SK-N-SH treated with all-trans-retinoic acid at 6 μM for 48 hours (cell line): Measurements from ENCODE around the gene CCER1.
A peak's percentile ranks its signal among the peaks of the same experiment; 100 is the strongest.

Experiments used
- ATAC-seq: fragments of 200-7000 bp; cut with Tn5 transposase; 3 replicates; pipeline ENCODE4 v1.9.1; 2020; ENCODE audit warnings: mild to moderate bottlenecking, moderate library complexity
- ARNTL ChIP-seq: fragments of 450-650 bp; formaldehyde crosslinking; IDR thresholded peaks from 2 replicates; pipeline ENCODE4 v1.5.0; 2020; ENCODE audit warnings: low read depth, mild to moderate bottlenecking, moderate library complexity, borderline replicate concordance
- BACH2 ChIP-seq: fragments of 250-450 bp; sonication (Bioruptor Pico); IDR thresholded peaks from 2 replicates; pipeline ENCODE4 v1.9.0; 2021; ENCODE audit warnings: mild to moderate bottlenecking, borderline replicate concordance
- CSRNP3 ChIP-seq: fragments of 250-450 bp; sonication (Bioruptor Pico); IDR thresholded peaks from 2 replicates; pipeline ENCODE4 v1.5.1; 2021; ENCODE audit warnings: mild to moderate bottlenecking, moderate library complexity
- ESRRG ChIP-seq: fragments of 250-450 bp; sonication (Bioruptor Pico); IDR thresholded peaks from 2 replicates; pipeline ENCODE4 v1.6.1; 2021; ENCODE audit warnings: mild to moderate bottlenecking
- GLIS3 ChIP-seq: fragments of 250-450 bp; sonication (Bioruptor Pico); IDR thresholded peaks from 2 replicates; pipeline ENCODE4 v1.5.0; 2020; ENCODE audit warnings: mild to moderate bottlenecking, moderate library complexity
- ISL1 ChIP-seq: fragments of 250-450 bp; sonication (Bioruptor Pico); IDR thresholded peaks from 2 replicates; pipeline ENCODE4 v2.1.2; 2022; ENCODE audit warnings: mild to moderate bottlenecking, moderate library complexity
- OSR1 ChIP-seq: fragments of 250-450 bp; sonication (Bioruptor Pico); IDR thresholded peaks from 2 replicates; pipeline ENCODE4 v1.8.0; 2022; ENCODE audit warnings: moderate library complexity, mild to moderate bottlenecking, inconsistent platforms
- PATZ1 ChIP-seq: fragments of 250-450 bp; sonication (Bioruptor Pico); IDR thresholded peaks from 2 replicates; pipeline ENCODE4 v1.8.0; 2020; ENCODE audit warnings: mild to moderate bottlenecking, moderate library complexity, borderline replicate concordance
- POU6F1 ChIP-seq: fragments of 250-450 bp; sonication (Bioruptor Pico); IDR thresholded peaks from 2 replicates; pipeline ENCODE4 v1.8.0; 2021; ENCODE audit warnings: low read depth, mild to moderate bottlenecking, moderate library complexity, borderline replicate concordance
- PPARA ChIP-seq: fragments of 250-450 bp; sonication (Bioruptor Pico); IDR thresholded peaks from 2 replicates; pipeline ENCODE4 v1.5.0; 2020; ENCODE audit warnings: mild to moderate bottlenecking, borderline replicate concordance
- RARB ChIP-seq: fragments of 250-450 bp; sonication (Bioruptor Pico); IDR thresholded peaks from 2 replicates; pipeline ENCODE4 v1.8.0; 2021; ENCODE audit warnings: mild to moderate bottlenecking, moderate library complexity
- TCF4 ChIP-seq: fragments of 250-450 bp; sonication (Bioruptor Pico); IDR thresholded peaks from 2 replicates; pipeline ENCODE4 v1.8.0; 2021; ENCODE audit warnings: mild to moderate bottlenecking, moderate library complexity, borderline replicate concordance
- TOX ChIP-seq: fragments of 250-450 bp; sonication (Bioruptor Pico); IDR thresholded peaks from 2 replicates; pipeline ENCODE4 v1.8.0; 2021; ENCODE audit warnings: mild to moderate bottlenecking, moderate library complexity, borderline replicate concordance
- TSHZ2 ChIP-seq: fragments of 250-450 bp; sonication (Bioruptor Pico); IDR thresholded peaks from 2 replicates; pipeline ENCODE4 v1.5.0; 2020; ENCODE audit warnings: mild to moderate bottlenecking, moderate library complexity
- ZC3H10 ChIP-seq: fragments of 250-450 bp; sonication (Bioruptor Pico); IDR thresholded peaks from 2 replicates; pipeline ENCODE4 v1.5.1; 2021; ENCODE audit warnings: mild to moderate bottlenecking, moderate library complexity
- ZFP3 ChIP-seq: fragments of 250-450 bp; sonication (Bioruptor Pico); IDR thresholded peaks from 2 replicates; pipeline ENCODE4 v1.5.0; 2020; ENCODE audit warnings: mild to moderate bottlenecking, moderate library complexity
- ZNF70 ChIP-seq: fragments of 450-650 bp; formaldehyde crosslinking; IDR thresholded peaks from 2 replicates; pipeline ENCODE4 v1.5.0; 2020; ENCODE audit warnings: mild to moderate bottlenecking, moderate library complexity
- ZNF8 ChIP-seq: fragments of 450-650 bp; formaldehyde crosslinking; IDR thresholded peaks from 2 replicates; pipeline ENCODE4 v1.5.0; 2020; ENCODE audit warnings: mild to moderate bottlenecking, moderate library complexity
- TF ChIP-seq, protein P1 (sequence below): fragments of 250-450 bp; sonication (Bioruptor Pico); IDR thresholded peaks from 2 replicates; pipeline ENCODE4 v1.5.1; 2020; ENCODE audit warnings: low read depth, mild to moderate bottlenecking, moderate library complexity

Gene CCER1

DNA sequence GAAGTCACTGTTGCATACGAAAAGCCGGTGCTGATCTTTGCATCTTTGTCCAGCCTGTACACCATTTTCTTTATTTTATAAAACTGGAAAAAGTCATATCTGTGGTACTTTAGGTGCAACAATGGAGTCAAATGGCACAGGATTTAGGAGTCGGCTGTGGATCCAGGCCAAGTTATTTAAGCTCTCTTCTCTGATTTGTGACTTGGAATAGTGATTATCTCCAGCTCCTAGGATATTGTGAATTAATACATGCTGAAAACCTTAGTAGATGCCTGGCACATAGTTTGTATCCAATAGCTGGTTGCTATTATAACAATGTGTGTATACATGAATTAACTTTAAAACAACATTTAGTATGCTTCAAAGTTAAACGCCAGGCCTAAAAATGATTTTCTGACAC is 6.2 kb upstream of the CCER1 start:
- no peak for ATAC-seq
- no peak for TF ChIP-seq ZFP3 (CRISPR knock-in tag)
- TF ChIP-seq PPARA (CRISPR knock-in tag), result no peak
- no peak for TF ChIP-seq CSRNP3
- TF ChIP-seq ZNF70 (CRISPR knock-in tag), result no peak
- no peak for TF ChIP-seq ARNTL (CRISPR knock-in tag)
- no peak for TF ChIP-seq OSR1

- peak; percentile 94 for ATAC-seq
- TF ChIP-seq, protein P1, sequence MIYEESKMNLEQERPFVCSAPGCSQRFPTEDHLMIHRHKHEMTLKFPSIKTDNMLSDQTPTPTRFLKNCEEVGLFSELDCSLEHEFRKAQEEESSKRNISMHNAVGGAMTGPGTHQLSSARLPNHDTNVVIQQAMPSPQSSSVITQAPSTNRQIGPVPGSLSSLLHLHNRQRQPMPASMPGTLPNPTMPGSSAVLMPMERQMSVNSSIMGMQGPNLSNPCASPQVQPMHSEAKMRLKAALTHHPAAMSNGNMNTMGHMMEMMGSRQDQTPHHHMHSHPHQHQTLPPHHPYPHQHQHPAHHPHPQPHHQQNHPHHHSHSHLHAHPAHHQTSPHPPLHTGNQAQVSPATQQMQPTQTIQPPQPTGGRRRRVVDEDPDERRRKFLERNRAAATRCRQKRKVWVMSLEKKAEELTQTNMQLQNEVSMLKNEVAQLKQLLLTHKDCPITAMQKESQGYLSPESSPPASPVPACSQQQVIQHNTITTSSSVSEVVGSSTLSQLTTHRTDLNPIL (CRISPR knock-in tag), result no peak
- TF ChIP-seq ZFP3 (CRISPR knock-in tag), result no peak
- no peak for TF ChIP-seq PPARA (CRISPR knock-in tag)
- TF ChIP-seq TSHZ2 (CRISPR knock-in tag), result no peak
- no peak for TF ChIP-seq ZNF8 (CRISPR knock-in tag)
- TF ChIP-seq POU6F1 (CRISPR knock-in tag), result no peak
- TF ChIP-seq BACH2 (CRISPR knock-in tag), result no peak
- TF ChIP-seq TCF4 (CRISPR knock-in tag), result no peak
- TF ChIP-seq ISL1, result no peak
- no peak for TF ChIP-seq ZC3H10 (CRISPR knock-in tag)
- no peak for TF ChIP-seq CSRNP3
- TF ChIP-seq ESRRG (CRISPR knock-in tag), result no peak
- no peak for TF ChIP-seq RARB
- TF ChIP-seq PATZ1 (CRISPR knock-in tag), result no peak
- TF ChIP-seq OSR1, result no peak
- TF ChIP-seq TOX (CRISPR knock-in tag), result no peak
Observed at GRCh38 chr12:90959538-90960139, 4.7 kb upstream of the CCER1 start.

DNA sequence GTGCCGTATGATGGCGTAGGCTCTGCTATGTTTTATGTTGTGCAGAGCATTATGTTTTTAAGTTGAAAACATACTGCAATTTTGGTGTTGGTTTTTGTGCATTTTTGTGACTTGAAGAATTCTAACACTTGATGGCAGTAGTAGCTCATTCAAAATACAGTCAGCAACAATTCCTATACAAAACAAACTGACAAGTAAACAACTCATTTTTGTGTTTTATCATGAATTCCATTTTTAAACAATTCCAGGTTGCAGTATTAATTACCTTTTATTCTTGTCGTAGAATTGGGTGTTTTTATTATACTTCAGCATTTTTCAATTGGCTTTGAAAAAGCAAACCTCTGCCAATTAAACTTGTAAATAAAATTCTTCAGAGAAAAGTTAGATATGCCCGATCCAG is 4.1 kb upstream of the CCER1 start:
- peak; percentile 67 for ATAC-seq
- TF ChIP-seq TOX (CRISPR knock-in tag) (no peak), TSHZ2 (CRISPR knock-in tag) (no peak), ZNF70 (CRISPR knock-in tag) (no peak), POU6F1 (CRISPR knock-in tag) (no peak), BACH2 (CRISPR knock-in tag) (no peak), OSR1 (no peak), CSRNP3 (no peak), PPARA (CRISPR knock-in tag) (no peak), GLIS3 (no peak), ESRRG (CRISPR knock-in tag) (no peak)
